HEK293T (cell line): ENCODE data around the gene NOVA2.

Experiments used
- CTCF ChIA-PET: fragments of 350-600 bp; formaldehyde crosslinking; extraction: SDS; loops from one replicate; lab custom pipeline; 2021; ENCODE audit warnings: antibody characterized with exemption, inconsistent platforms; lab: Yijun Ruan, JAX
- POLR2A ChIA-PET: fragments of 350-600 bp; formaldehyde crosslinking; extraction: SDS; loops from one replicate; lab custom pipeline; 2020; ENCODE audit warnings: antibody characterized with exemption, inconsistent platforms; lab: Yijun Ruan, JAX
- DNase-seq: peaks from one replicate; pipeline ENCODE4 v3.0.0; 2012; ENCODE audit warnings: mixed read lengths; ENCODE audit errors: extremely low spot score
- ARNT ChIP-seq: fragments of 450-650 bp; IDR thresholded peaks from 2 replicates; pipeline ENCODE4 v1.6.1; 2017; ENCODE audit warnings: mild to moderate bottlenecking
- BHLHE40 ChIP-seq: fragments of 450-650 bp; IDR thresholded peaks from 2 replicates; pipeline ENCODE4 v1.6.1; 2016; ENCODE audit warnings: mild to moderate bottlenecking, moderate library complexity, borderline replicate concordance
- CTBP1 ChIP-seq: fragments of 450-650 bp; IDR thresholded peaks from 2 replicates; pipeline ENCODE4 v1.6.1; 2016; ENCODE audit warnings: borderline replicate concordance
- ELF4 ChIP-seq: fragments of 450-650 bp; IDR thresholded peaks from 2 replicates; pipeline ENCODE4 v1.6.1; 2017; ENCODE audit warnings: antibody characterized with exemption
- FOXA1 ChIP-seq: fragments of 450-650 bp; IDR thresholded peaks from 2 replicates; pipeline ENCODE4 v1.6.1; 2016; ENCODE audit warnings: mild to moderate bottlenecking
- FOXK2 ChIP-seq: fragments of 450-650 bp; IDR thresholded peaks from 2 replicates; pipeline ENCODE4 v1.6.1; 2016; ENCODE audit warnings: mild to moderate bottlenecking
- FOXM1 ChIP-seq: fragments of 450-650 bp; IDR thresholded peaks from 2 replicates; pipeline ENCODE4 v1.6.1; 2017; ENCODE audit warnings: mild to moderate bottlenecking, borderline replicate concordance
- HDGF ChIP-seq: fragments of 450-650 bp; IDR thresholded peaks from 2 replicates; pipeline ENCODE4 v1.6.1; 2017; ENCODE audit warnings: antibody characterized with exemption, borderline replicate concordance
- L3MBTL2 ChIP-seq: fragments of 450-650 bp; conservative IDR thresholded peaks from 2 replicates; pipeline ENCODE4 v1.6.1; 2016; ENCODE audit warnings: mild to moderate bottlenecking
- LEF1 ChIP-seq: fragments of 450-650 bp; IDR thresholded peaks from 2 replicates; pipeline ENCODE4 v1.6.1; 2017; ENCODE audit warnings: mild to moderate bottlenecking, borderline replicate concordance
- NFRKB ChIP-seq: fragments of 450-650 bp; IDR thresholded peaks from 2 replicates; pipeline ENCODE4 v1.6.1; 2016; ENCODE audit warnings: mild to moderate bottlenecking, moderate library complexity
- PKNOX1 ChIP-seq: fragments of 450-650 bp; IDR thresholded peaks from 2 replicates; pipeline ENCODE4 v1.6.1; 2016
- SP1 ChIP-seq: fragments of 450-650 bp; IDR thresholded peaks from 2 replicates; pipeline ENCODE4 v1.6.1; 2017
- SUZ12 ChIP-seq: fragments of 450-650 bp; IDR thresholded peaks from 2 replicates; pipeline ENCODE4 v1.6.1; 2016; ENCODE audit warnings: mild to moderate bottlenecking
- TARDBP ChIP-seq: fragments of 450-650 bp; IDR thresholded peaks from 2 replicates; pipeline ENCODE4 v1.6.1; 2016
- ZNF384 ChIP-seq: fragments of 450-650 bp; IDR thresholded peaks from 2 replicates; pipeline ENCODE4 v1.6.1; 2016

NOVA2 gene

GRCh38 chr19:45934551-45935230, 39.0 kb downstream of the NOVA2 start:
- ChIA-PET CTCF (interaction anchor here (1.1 kb wide), 1 partner anchor 13 kb away, joined by 3 read pairs; no protein-coding TSS in a partner anchor), POLR2A (no interaction called here)
- TF ChIP-seq SP1 (peak; percentile 61; the same call in 1 of the 2 replicates), LEF1 (no peak)
- DNase-seq = no peak

- ChIA-PET POLR2A (no interaction called here), CTCF (interaction anchor here (1.1 kb wide), 1 partner anchor 14 kb away, joined by 3 read pairs; no protein-coding TSS in a partner anchor)
- TF ChIP-seq ZNF384 = no peak
- no peak for TF ChIP-seq FOXM1
- no peak for TF ChIP-seq SUZ12
- no peak for TF ChIP-seq PKNOX1
- TF ChIP-seq NFRKB = no peak
- TF ChIP-seq CTBP1 = no peak
- TF ChIP-seq FOXA1 = no peak
- no peak for TF ChIP-seq ARNT
- no peak for TF ChIP-seq LEF1
- TF ChIP-seq HDGF = no peak
- TF ChIP-seq SP1 = no peak
- DNase-seq = no peak
Observed at GRCh38 chr19:45933759-45934158, 39.9 kb downstream of the NOVA2 start.

GRCh38 chr19:45931055-45931454, 42.6 kb downstream of the NOVA2 start:
- CTCF ChIA-PET = no interaction called here
- TF ChIP-seq CTBP1 (no peak), ZNF384 (no peak), LEF1 (no peak), SUZ12 (no peak), NFRKB (no peak), FOXM1 (no peak), HDGF (no peak), TARDBP (no peak), SP1 (no peak), FOXA1 (no peak), ELF4 (no peak), ARNT (no peak), L3MBTL2 (no peak), BHLHE40 (no peak), FOXK2 (no peak)
- no peak for DNase-seq
- POLR2A ChIA-PET = no interaction called here

- POLR2A ChIA-PET = no interaction called here
- CTCF ChIA-PET = no interaction called here
- no peak for DNase-seq
- TF ChIP-seq TARDBP (no peak), FOXK2 (no peak), LEF1 (no peak), FOXM1 (no peak), SUZ12 (no peak), ELF4 (no peak), L3MBTL2 (no peak), BHLHE40 (no peak), CTBP1 (no peak), NFRKB (no peak)
Observed at GRCh38 chr19:45929247-45929646, 44.4 kb downstream of the NOVA2 start.

- peak; percentile 95 for DNase-seq
- ChIA-PET CTCF (no interaction called here), POLR2A (interaction anchor here (0.7 to 1.6 kb wide), 8 partner anchors 9 to 68 kb away, joined by 3 to 12 read pairs (median 4); partner anchors contain the start of genes CCDC61, IRF2BP1, MYPOP and NANOS2)
- TF ChIP-seq ARNT = no peak
- no peak for TF ChIP-seq FOXA1
- TF ChIP-seq LEF1 = no peak
- no peak for TF ChIP-seq FOXM1
- peak; percentile 98 for TF ChIP-seq L3MBTL2
- TF ChIP-seq BHLHE40 = no peak
- TF ChIP-seq ZNF384 = no peak
- TF ChIP-seq SUZ12 = no peak
Observed at GRCh38 chr19:45927565-45928261, 46.0 kb downstream of the NOVA2 start.

- CTCF ChIA-PET = no interaction called here
- POLR2A ChIA-PET = no interaction called here
- DNase-seq = no peak
- TF ChIP-seq BHLHE40 (no peak), ARNT (no peak), SP1 (no peak), PKNOX1 (no peak), SUZ12 (no peak), HDGF (no peak), CTBP1 (no peak), ELF4 (no peak), NFRKB (no peak), FOXA1 (no peak), TARDBP (no peak), L3MBTL2 (no peak), LEF1 (no peak), FOXM1 (no peak), FOXK2 (no peak)
Observed at GRCh38 chr19:45924891-45925447, 48.7 kb downstream of the NOVA2 start.
